Fibroblast of mammary gland (primary cell): ENCODE results near the gene TACR2.

ENCODE experiments used
- DNase-seq: peaks from one replicate; pipeline ENCODE4 v3.0.0-alpha.2; 2010; ENCODE audit warnings: low read depth
- H3K4me3 ChIP-seq: 2 replicates; pipeline ENCODE4 v1.5.1; 2011; ENCODE audit warnings: low read depth, mild to moderate bottlenecking, low read length, moderate library complexity; ENCODE audit not compliant: control insufficient read depth
- CTCF ChIP-seq: conservative IDR thresholded peaks from 2 replicates; pipeline ENCODE4 v1.5.1; 2011; ENCODE audit warnings: low read depth, low read length, inconsistent platforms; ENCODE audit not compliant: control insufficient read depth, insufficient read depth

TACR2 gene

GRCh38 chr10:69408318-69409175 is 8.2 kb downstream of the TACR2 start:
- peak overlapping the region; percentile 35 for H3K4me3 ChIP-seq
- peak; percentile 92 for DNase-seq
- TF ChIP-seq CTCF, result peak; percentile 50

- peak overlapping the region; percentile 7 for H3K4me3 ChIP-seq
- no peak for DNase-seq
- no peak for TF ChIP-seq CTCF
Measured at GRCh38 chr10:69407621-69408301, 9.0 kb downstream of the TACR2 start.

GRCh38 chr10:69406816-69407580 is 9.7 kb downstream of the TACR2 start:
- TF ChIP-seq CTCF, result no peak
- no peak for DNase-seq
- H3K4me3 ChIP-seq, result no peak overlapping the region

GRCh38 chr10:69406302-69406811 is 10.4 kb downstream of the TACR2 start:
- DNase-seq, result no peak

GRCh38 chr10:69405221-69405620 is 11.5 kb downstream of the TACR2 start:
- peak; percentile 74 for DNase-seq
- no peak for TF ChIP-seq CTCF

More at GRCh38 chr10:69406302-69406811, 10.4 kb downstream of the TACR2 start:
- H3K4me3 ChIP-seq, result no peak overlapping the region
- no peak for TF ChIP-seq CTCF

GRCh38 chr10:69404786-69405185 is 11.9 kb downstream of the TACR2 start:
- DNase-seq, result no peak
- TF ChIP-seq CTCF, result no peak
- no peak overlapping the region for H3K4me3 ChIP-seq

More at GRCh38 chr10:69405221-69405620, 11.5 kb downstream of the TACR2 start:
- no peak overlapping the region for H3K4me3 ChIP-seq
